ENCODE data around the gene INMT. TPM values are rescaled to one million over a fixed set of nuclear protein-coding genes. Genes with fewer than 3 reads are reported as not detected.

INMT gene
- total and polyA plus RNA-seq, 10 of the 15 experiments (the other 5 are each of a cell fraction or from before 2014, with no cell fraction given): 0.03 to 0.20 (median 0.10) TPM; not detected in 7

DNA sequence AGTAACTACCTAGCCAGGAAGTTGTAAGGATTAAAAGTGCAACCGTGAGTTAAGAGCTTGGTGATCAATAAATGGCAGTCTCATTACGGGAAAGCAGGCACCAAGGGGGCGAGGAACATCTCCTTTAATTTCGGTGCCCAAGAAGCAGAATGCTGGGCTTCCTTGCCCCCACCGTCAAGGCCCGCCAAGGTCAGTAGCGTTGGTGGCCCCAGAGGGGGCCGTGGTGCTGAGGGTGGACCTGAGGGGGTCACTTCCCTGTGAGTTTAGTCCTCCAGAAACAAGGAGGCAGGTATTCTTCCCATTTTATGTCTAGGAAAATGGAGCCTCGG lies 18.9 kb downstream of the INMT start:
- Histone ChIP-seq H3K4me2 (ENCODE audit: control insufficient read depth, insufficient read depth) (peak overlapping the region; percentile 93; the same call in 1 of the 2 replicates), H3K9me3 (replicated peaks; ENCODE audit: control insufficient read depth, insufficient read depth, low read length) (no peaks in the 10 kb centered on the region), H3K79me2 (ENCODE audit: control insufficient read depth, insufficient read depth, low read length) (no peaks in the 10 kb centered on the region), H3K36me3 (ENCODE audit: control insufficient read depth in 2 of 2, insufficient read depth in 2 of 2, low read length in 1 of 2) (no peaks in the 10 kb centered on the region), H3K4me3 (peak overlapping the region; percentile 82; the same call in 1 of the 2 replicates), H3K9ac (ENCODE audit: control insufficient read depth, insufficient read depth, low read length) (no peak overlapping the region), H3K27me3 (replicated peaks in 1 of 2; ENCODE audit: control insufficient read depth in 2 of 2, insufficient read depth in 2 of 2, low read length in 1 of 2) (no peaks in the 10 kb centered on the region), H3K4me1 (ENCODE audit: control insufficient read depth, insufficient read depth, low read length) (peaks cover 3% of the 10 kb centered on the region; the same call in 1 of the 2 replicates), H4K20me1 (ENCODE audit: control insufficient read depth, insufficient read depth) (no peaks in the 10 kb centered on the region), H3K27ac (ENCODE audit: control insufficient read depth, insufficient read depth) (no peak overlapping the region), H2AFZ (ENCODE audit: control insufficient read depth, low read depth, low read length) (peak overlapping the region; percentile 35)
- no peak for FAIRE-seq
- 50% methylated on average over 9 of the region's 9 CpGs for WGBS (ENCODE audit: insufficient coverage, insufficient replicate concordance, low lambda C conversion rate, missing lambda C conversion rate)
- no peak for ATAC-seq
- ChIA-PET SMC1A (ENCODE audit: uncharacterized antibody, unreplicated experiment) (no interaction called here), CTCF (no interaction called here), POLR2A (no interaction called here), RAD21 (ENCODE audit: unreplicated experiment) (interaction anchor here (1.4 kb wide), 1 partner anchor 29 kb away, joined by 3 read pairs; no protein-coding TSS in a partner anchor)
- intact Hi-C loops (cut with micrococcal nuclease; ENCODE audit: unreplicated experiment): no loop called here
- BruUV-seq (replicated peaks): no TSS peak
- TF ChIP-seq POU2F2 (IDR thresholded peaks at IDR 0.05; ENCODE audit: borderline replicate concordance, low read depth, low read length) (no peak), FOS (IDR thresholded peaks at IDR 0.05; ENCODE audit: borderline replicate concordance, extremely low read depth, insufficient read length) (no peak), MXI1 (IDR thresholded peaks at IDR 0.05; ENCODE audit: low read depth, low read length) (no peak)
- TF ChIP-seq, protein P1, sequence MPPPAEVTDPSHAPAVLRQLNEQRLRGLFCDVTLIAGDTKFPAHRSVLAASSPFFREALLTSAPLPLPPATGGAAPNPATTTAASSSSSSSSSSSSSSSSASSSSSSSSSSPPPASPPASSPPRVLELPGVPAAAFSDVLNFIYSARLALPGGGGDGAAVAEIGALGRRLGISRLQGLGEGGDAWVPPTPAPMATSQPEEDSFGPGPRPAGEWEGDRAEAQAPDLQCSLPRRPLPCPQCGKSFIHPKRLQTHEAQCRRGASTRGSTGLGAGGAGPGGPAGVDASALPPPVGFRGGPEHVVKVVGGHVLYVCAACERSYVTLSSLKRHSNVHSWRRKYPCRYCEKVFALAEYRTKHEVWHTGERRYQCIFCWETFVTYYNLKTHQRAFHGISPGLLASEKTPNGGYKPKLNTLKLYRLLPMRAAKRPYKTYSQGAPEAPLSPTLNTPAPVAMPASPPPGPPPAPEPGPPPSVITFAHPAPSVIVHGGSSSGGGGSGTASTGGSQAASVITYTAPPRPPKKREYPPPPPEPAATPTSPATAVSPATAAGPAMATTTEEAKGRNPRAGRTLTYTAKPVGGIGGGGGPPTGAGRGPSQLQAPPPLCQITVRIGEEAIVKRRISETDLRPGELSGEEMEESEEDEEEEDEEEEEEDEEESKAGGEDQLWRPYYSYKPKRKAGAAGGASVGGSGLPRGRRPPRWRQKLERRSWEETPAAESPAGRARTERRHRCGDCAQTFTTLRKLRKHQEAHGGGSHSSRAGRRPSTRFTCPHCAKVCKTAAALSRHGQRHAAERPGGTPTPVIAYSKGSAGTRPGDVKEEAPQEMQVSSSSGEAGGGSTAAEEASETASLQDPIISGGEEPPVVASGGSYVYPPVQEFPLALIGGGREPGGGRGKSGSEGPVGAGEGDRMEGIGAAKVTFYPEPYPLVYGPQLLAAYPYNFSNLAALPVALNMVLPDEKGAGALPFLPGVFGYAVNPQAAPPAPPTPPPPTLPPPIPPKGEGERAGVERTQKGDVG (CRISPR knock-in tag; IDR thresholded peaks at IDR 0.05): no peak
- TF ChIP-seq, protein P2, sequence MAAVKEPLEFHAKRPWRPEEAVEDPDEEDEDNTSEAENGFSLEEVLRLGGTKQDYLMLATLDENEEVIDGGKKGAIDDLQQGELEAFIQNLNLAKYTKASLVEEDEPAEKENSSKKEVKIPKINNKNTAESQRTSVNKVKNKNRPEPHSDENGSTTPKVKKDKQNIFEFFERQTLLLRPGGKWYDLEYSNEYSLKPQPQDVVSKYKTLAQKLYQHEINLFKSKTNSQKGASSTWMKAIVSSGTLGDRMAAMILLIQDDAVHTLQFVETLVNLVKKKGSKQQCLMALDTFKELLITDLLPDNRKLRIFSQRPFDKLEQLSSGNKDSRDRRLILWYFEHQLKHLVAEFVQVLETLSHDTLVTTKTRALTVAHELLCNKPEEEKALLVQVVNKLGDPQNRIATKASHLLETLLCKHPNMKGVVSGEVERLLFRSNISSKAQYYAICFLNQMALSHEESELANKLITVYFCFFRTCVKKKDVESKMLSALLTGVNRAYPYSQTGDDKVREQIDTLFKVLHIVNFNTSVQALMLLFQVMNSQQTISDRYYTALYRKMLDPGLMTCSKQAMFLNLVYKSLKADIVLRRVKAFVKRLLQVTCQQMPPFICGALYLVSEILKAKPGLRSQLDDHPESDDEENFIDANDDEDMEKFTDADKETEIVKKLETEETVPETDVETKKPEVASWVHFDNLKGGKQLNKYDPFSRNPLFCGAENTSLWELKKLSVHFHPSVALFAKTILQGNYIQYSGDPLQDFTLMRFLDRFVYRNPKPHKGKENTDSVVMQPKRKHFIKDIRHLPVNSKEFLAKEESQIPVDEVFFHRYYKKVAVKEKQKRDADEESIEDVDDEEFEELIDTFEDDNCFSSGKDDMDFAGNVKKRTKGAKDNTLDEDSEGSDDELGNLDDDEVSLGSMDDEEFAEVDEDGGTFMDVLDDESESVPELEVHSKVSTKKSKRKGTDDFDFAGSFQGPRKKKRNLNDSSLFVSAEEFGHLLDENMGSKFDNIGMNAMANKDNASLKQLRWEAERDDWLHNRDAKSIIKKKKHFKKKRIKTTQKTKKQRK (IDR thresholded peaks at IDR 0.05; ENCODE audit: low read depth, low read length): no peak
- in situ Hi-C loops (cut with MboI): no loop called here
- no peak for DNase-seq (ENCODE audit: low read depth, low spot score)
